AG09309 (cell line): ENCODE measurements around the gene TSHZ3.

ENCODE experiments used
- DNase-seq: peaks from one replicate; pipeline ENCODE4 v3.0.0-alpha.2; 2010; ENCODE audit warnings: low read depth
- H3K4me3 ChIP-seq: 2 replicates; pipeline ENCODE4 v1.5.1; 2011; ENCODE audit warnings: mild to moderate bottlenecking, low read depth, low read length, moderate library complexity; ENCODE audit not compliant: control insufficient read depth
- TF ChIP-seq, protein P1 (sequence below): IDR thresholded peaks from 2 replicates; pipeline ENCODE4 v1.5.1; 2011; ENCODE audit warnings: mild to moderate bottlenecking, low read depth, low read length, inconsistent platforms; ENCODE audit not compliant: insufficient read depth, control insufficient read depth; ENCODE audit errors: missing control alignments

The TSHZ3 gene

DNA sequence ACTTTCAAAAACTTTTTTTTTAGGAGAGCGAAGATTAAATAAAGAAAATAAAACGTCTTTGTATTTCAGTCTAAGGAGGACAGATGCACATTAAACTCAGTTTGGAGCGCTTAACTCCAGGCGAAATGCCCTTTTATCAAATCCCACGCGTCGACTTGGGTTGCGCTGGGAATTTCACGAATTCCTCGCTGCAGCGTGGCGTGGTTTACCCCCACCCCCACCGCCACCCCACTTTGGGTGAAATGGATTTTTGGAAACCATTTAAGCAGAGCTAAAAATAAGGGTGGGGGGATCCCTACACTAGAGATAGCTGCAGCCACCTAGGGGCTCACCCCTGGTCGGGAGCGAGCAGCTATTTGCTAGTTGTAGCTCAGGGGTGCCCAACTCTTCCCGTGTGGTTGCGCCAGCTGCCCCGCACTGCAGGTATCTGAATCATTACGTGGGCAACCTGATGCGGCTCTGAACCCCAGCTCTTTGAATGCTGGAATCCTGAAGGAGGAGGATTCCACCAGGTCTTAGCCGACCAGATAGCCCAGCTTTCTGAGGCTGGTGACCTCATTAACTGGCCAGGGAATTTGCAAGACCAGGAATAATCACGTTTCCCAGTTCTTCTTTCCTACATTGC is 6.5 kb upstream of the TSHZ3 start:
- TF ChIP-seq, protein P1, sequence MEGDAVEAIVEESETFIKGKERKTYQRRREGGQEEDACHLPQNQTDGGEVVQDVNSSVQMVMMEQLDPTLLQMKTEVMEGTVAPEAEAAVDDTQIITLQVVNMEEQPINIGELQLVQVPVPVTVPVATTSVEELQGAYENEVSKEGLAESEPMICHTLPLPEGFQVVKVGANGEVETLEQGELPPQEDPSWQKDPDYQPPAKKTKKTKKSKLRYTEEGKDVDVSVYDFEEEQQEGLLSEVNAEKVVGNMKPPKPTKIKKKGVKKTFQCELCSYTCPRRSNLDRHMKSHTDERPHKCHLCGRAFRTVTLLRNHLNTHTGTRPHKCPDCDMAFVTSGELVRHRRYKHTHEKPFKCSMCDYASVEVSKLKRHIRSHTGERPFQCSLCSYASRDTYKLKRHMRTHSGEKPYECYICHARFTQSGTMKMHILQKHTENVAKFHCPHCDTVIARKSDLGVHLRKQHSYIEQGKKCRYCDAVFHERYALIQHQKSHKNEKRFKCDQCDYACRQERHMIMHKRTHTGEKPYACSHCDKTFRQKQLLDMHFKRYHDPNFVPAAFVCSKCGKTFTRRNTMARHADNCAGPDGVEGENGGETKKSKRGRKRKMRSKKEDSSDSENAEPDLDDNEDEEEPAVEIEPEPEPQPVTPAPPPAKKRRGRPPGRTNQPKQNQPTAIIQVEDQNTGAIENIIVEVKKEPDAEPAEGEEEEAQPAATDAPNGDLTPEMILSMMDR, result no peak
- no peak overlapping the region for H3K4me3 ChIP-seq
- DNase-seq, result no peak

DNA sequence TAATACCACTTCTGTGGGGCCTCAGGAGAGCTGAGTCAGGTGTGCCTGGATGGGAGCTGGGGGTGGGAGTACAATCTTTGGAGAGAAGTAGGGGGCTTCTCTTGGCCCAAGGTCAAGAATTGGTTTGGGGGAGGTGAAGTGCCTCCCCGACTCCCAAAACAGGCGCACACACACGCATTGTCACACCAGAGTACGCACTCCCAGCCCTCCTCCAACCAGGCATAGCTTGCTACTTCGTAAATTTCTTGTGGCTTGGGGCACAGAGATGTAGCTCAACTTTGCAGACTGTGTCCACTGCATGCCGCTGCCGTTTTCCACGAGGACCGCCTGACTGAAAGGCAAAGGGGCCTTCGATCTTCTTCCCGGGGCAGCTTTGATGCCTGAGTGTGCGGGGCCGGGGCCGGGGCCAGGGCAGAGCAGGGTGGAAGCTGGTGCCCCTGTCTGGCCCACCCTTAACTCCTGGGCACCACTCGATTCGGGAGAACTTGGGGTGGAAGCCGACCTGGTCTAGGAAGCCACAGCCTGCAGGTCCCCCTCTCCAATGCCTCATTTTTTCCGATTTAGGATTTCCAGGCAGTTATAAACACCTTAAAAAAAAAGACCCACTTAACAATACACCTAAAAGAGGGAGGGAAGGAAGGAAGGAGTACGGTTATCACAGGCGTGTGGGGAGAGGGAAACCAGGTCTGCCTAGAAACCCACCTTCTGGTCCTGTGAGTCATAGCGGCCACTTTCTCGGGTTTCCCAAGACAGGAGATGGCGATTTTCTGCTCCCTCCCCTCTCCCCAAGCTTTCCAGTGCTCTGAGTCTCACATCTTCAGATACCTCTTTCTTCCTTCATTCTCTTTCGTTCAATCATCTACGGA is 5.8 kb upstream of the TSHZ3 start:
- DNase-seq, result no peak
- no peak overlapping the region for H3K4me3 ChIP-seq
- TF ChIP-seq, protein P1, result no peak

DNA sequence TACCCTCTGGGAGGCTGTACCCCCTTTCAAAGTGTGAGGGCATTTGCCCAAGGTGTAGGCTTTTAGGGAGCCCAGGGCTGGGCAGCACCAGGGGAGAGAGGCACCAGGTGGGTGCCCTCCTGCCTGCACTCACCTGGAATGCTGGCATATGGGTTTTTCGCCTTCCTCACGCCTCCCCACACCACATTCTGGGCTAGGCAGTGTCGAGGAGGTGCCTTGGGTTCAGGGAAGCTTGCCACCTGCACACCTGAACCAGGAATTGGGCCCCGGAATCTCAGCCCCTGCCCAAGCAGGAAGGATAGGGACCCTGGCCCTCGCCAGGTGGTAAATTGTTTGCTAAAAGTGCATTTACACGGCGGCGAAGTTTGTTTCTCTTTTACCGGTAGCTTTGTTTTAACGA is 5.1 kb upstream of the TSHZ3 start:
- no peak overlapping the region for H3K4me3 ChIP-seq
- no peak for DNase-seq
- TF ChIP-seq, protein P1, result no peak

DNA sequence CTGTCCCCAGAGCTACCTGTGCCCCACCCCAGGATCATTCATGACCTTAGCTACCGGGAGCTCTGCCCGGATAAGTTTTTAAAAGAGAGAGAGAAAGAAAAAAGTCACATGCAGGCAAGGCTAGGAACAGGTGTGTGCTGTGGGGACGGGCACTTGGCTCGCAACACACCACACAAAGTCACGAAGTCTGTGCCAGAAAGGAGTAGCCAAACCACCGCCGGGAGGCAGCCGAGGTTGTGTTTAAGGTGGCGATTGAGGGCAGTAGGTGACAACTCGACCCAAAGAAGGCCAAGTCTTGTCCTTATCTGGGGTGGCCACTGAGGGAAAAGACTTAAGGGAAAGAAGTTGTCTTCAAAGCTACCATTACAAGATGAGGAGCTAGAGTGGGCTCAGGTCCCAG is 4.6 kb upstream of the TSHZ3 start:
- TF ChIP-seq, protein P1, result no peak
- DNase-seq, result no peak
- no peak overlapping the region for H3K4me3 ChIP-seq

DNA sequence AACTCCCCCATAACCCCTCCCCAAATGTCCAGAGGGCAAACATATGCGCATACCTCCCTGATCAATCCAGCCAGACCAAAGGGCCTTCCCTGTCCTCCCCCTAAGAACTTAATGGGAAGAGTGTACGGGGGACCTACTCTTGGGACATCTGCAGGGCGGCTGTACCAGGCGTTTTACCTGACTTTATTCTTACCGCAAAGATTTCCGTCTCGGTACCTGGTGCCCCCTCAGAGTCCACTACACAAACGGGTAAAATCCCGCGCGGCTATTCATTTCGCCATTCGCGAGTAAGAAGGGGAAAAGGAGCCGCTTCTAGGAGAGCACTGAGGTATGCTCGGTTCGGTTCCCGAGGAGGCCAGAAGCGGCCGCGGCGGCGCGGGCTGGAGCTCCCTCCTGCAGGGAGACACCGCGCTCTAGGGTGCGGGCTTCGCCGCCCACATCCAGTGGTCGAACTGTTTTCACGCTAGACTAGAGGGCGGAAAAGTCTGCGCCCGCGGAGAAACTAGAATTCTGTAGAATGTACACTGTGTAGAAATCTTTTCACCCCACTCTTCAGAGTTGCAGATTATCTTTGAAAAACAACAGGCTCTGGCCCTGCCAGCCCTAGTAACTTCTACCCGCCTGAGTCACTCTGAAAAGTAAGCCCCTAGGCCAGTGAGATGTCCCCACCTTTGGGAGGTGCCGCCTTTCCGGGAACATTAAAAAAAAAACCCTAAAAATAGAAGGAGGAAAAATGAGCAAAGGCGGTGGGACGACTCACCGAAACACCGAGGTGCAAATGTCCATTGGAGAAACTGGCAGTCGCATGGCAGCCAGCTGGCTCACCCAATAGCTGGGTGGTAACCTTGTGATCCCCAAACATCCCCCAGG is 3.8 kb upstream of the TSHZ3 start:
- no peak overlapping the region for H3K4me3 ChIP-seq
- DNase-seq, result no peak
- TF ChIP-seq, protein P1, result no peak

DNA sequence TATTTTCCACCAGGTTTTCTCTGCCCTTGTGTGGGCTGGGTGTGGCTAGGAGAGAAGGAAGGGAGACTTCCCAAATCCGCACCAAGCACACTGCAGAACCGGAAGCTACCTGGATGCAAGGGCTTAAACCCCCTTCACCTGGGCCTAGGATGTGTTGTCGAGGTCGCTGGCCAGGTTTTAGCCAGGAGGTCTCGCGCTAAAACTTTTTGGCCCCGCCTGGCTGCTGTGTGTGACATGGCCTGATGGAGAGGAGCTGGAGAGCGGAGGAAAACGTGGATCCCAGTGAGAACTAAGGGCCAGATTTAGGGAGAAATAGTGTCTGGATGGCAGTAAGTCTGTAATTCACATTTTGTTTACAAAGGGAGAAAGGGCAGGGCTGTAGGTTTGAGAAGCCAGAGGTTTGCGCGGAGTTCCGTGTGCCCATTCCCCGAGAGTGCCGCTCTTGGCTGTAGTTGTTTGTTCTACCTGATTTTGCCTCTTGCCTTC is 3.1 kb upstream of the TSHZ3 start:
- TF ChIP-seq, protein P1, result no peak

More for the DNA sequence above, 3.1 kb upstream of the TSHZ3 start:
- no peak overlapping the region for H3K4me3 ChIP-seq
- no peak for DNase-seq
